GM19395 (cell line): ENCODE results near the gene PVALB.

ENCODE experiments used
- ATAC-seq: cut with Tn5 transposase; IDR thresholded peaks from one replicate; pipeline ENCODE4 v1.9.1; 2021; ENCODE audit warnings: mild to moderate bottlenecking, moderate library complexity; ENCODE audit not compliant: unreplicated experiment

The PVALB gene

GRCh38 chr22:36775586-36775963 lies 41.3 kb downstream of the PVALB start:
- peak; percentile 3 for ATAC-seq

- ATAC-seq = no peak
These were observed 42.9 kb downstream of the PVALB start for GRCh38 chr22:36773935-36774334.

- no peak for ATAC-seq
These were observed 44.4 kb downstream of the PVALB start for GRCh38 chr22:36772451-36772850.

GRCh38 chr22:36771356-36772063 lies 45.3 kb downstream of the PVALB start:
- ATAC-seq = no peak

- no peak for ATAC-seq
These were observed 46.2 kb downstream of the PVALB start for GRCh38 chr22:36770513-36771231.

GRCh38 chr22:36769541-36770512 lies 47.0 kb downstream of the PVALB start:
- ATAC-seq = no peak

GRCh38 chr22:36768616-36769015 lies 48.2 kb downstream of the PVALB start:
- ATAC-seq = no peak

GRCh38 chr22:36768141-36768540 lies 48.7 kb downstream of the PVALB start:
- ATAC-seq = no peak

GRCh38 chr22:36767035-36767775 lies 49.6 kb downstream of the PVALB start:
- no peak for ATAC-seq

GRCh38 chr22:36765943-36766450 lies 50.8 kb downstream of the PVALB start:
- ATAC-seq = no peak

GRCh38 chr22:36765131-36765942 lies 51.5 kb downstream of the PVALB start:
- no peak for ATAC-seq

GRCh38 chr22:36764641-36765040 lies 52.2 kb downstream of the PVALB start:
- ATAC-seq = no peak

GRCh38 chr22:36764060-36764459 lies 52.8 kb downstream of the PVALB start:
- ATAC-seq = no peak

- ATAC-seq = no peak
These were observed 53.3 kb downstream of the PVALB start for GRCh38 chr22:36763576-36763975.

GRCh38 chr22:36762687-36763260 lies 54.1 kb downstream of the PVALB start:
- ATAC-seq = no peak

- ATAC-seq = no peak
These were observed 55.1 kb downstream of the PVALB start for GRCh38 chr22:36761553-36762240.

- ATAC-seq = no peak
These were observed 56.0 kb downstream of the PVALB start for GRCh38 chr22:36760786-36761185.

GRCh38 chr22:36759481-36760159 lies 57.2 kb downstream of the PVALB start:
- no peak for ATAC-seq
